Endothelial cell of umbilical vein (primary cell): ENCODE results near the gene GADD45GIP1. TPM values are rescaled to one million over a fixed set of nuclear protein-coding genes. Genes with fewer than 3 reads are reported as not detected.
A peak's percentile ranks its signal among the peaks of the same experiment; 100 is the strongest.
"Not testable (repeated sequence)": the region's sequence is repeated elsewhere in the genome, so short reads cannot be mapped to it uniquely, and the experiment has no call there.

Experiments used
- BruUV-seq: library from RNA; stranded (reverse); fragments of 400-500 nt; replicated peaks from 2 replicates; lab custom pipeline; 2021; lab: Mats Ljungman, UMichigan
- CTCF ChIA-PET: fragments of 300-600, 350-600 bp; sonication (Branson Sonifier 250); formaldehyde crosslinking; loops from one replicate; lab custom pipeline; 2021; ENCODE audit warnings: antibody characterized with exemption, inconsistent platforms; lab: Charles Lee
- POLR2A ChIA-PET: fragments of 300-600, 350-600 bp; sonication (Branson Sonifier 250); formaldehyde crosslinking; loops from one replicate; lab custom pipeline; 2021; ENCODE audit warnings: antibody characterized with exemption, inconsistent platforms; lab: Charles Lee
- DNase-seq: peaks from one replicate; pipeline ENCODE4 v3.0.0-alpha.2; 2011; ENCODE audit warnings: low read depth, low spot score
- FAIRE-seq: peaks from 2 replicates; lab custom pipeline; 2011; peaks lifted over from hg19 to GRCh38; lab: Jason Lieb, UNC
- H2AFZ ChIP-seq: 2 replicates; pipeline ENCODE4 v1.6.0; 2012; ENCODE audit warnings: low read depth, low read length, control low read depth, inconsistent platforms
- H3K27ac ChIP-seq: 2 replicates; pipeline ENCODE4 v1.5.1; 2011; ENCODE audit warnings: low read depth, mild to moderate bottlenecking, control low read depth, low read length, moderate library complexity; ENCODE audit not compliant: insufficient read depth
- H3K27me3 ChIP-seq, 2 experiments: 2 replicates each; pipeline versions ENCODE4 v1.6.0 to v1.6.1; 2011; ENCODE audit warnings: low read length in 2 of 2, mixed read lengths in 1 of 2; ENCODE audit not compliant: control insufficient read depth in 2 of 2, insufficient read depth in 2 of 2
- H3K36me3 ChIP-seq, 2 experiments: 2 replicates in 1 of 2; 3 replicates in 1 of 2; pipeline ENCODE4 v1.5.1; 2011; ENCODE audit warnings: low read length in 2 of 2, mild to moderate bottlenecking in 1 of 2, moderate library complexity in 1 of 2; ENCODE audit not compliant: control insufficient read depth in 2 of 2, insufficient read depth in 2 of 2; ENCODE audit errors: extremely low read depth in 1 of 2
- H3K4me1 ChIP-seq: 3 replicates; pipeline ENCODE4 v1.5.1; 2011; ENCODE audit warnings: mild to moderate bottlenecking, low read length; ENCODE audit not compliant: control insufficient read depth, insufficient read depth; ENCODE audit errors: extremely low read depth
- H3K4me2 ChIP-seq: 2 replicates; pipeline ENCODE4 v1.6.1; 2011; ENCODE audit warnings: low read length, control low read depth, mixed read lengths; ENCODE audit not compliant: insufficient read depth
- H3K4me3 ChIP-seq, 3 experiments: fragments of 200-600 bp in 1 of 3; sonication (generic), shearing (Covaris generic) in 1 of 3; replicated peaks in 1 of 3; 2 replicates each; pipeline ENCODE4 v1.5.1; 2011 to 2016; ENCODE audit warnings: control low read depth in 3 of 3, low read length in 3 of 3, mild to moderate bottlenecking in 2 of 3, inconsistent platforms in 1 of 3, low read depth in 1 of 3, moderate library complexity in 1 of 3; ENCODE audit not compliant: insufficient read depth in 1 of 3
- H3K79me2 ChIP-seq: 2 replicates; pipeline ENCODE4 v1.6.0; 2012; ENCODE audit warnings: low read length, inconsistent platforms; ENCODE audit not compliant: control insufficient read depth, insufficient read depth
- H3K9ac ChIP-seq: replicated peaks from 2 replicates; pipeline ENCODE3; 2011; ENCODE audit warnings: low read length, control low read depth; ENCODE audit not compliant: insufficient read depth; ENCODE audit errors: extremely low read depth
- H3K9me1 ChIP-seq: replicated peaks from 3 replicates; pipeline ENCODE4 v1.6.0; 2011; ENCODE audit warnings: mild to moderate bottlenecking, low read length; ENCODE audit not compliant: control insufficient read depth, insufficient read depth; ENCODE audit errors: extremely low read depth
- H3K9me3 ChIP-seq: replicated peaks from 2 replicates; pipeline ENCODE4 v1.5.1; 2012; ENCODE audit warnings: low read length, inconsistent platforms; ENCODE audit not compliant: control insufficient read depth, insufficient read depth
- H4K20me1 ChIP-seq: replicated peaks from 2 replicates; pipeline ENCODE3; 2011; ENCODE audit warnings: mild to moderate bottlenecking, low read length; ENCODE audit not compliant: control insufficient read depth, insufficient read depth; ENCODE audit errors: extremely low read depth
- FOS ChIP-seq: IDR thresholded peaks from 2 replicates; pipeline ENCODE4 v1.6.1; 2011; ENCODE audit warnings: mild to moderate bottlenecking, low read length, moderate library complexity, borderline replicate concordance; ENCODE audit not compliant: insufficient read depth
- GATA2 ChIP-seq: IDR thresholded peaks from 2 replicates; pipeline ENCODE4 v1.7.0; 2011; ENCODE audit warnings: low read depth, mild to moderate bottlenecking, moderate library complexity, mixed read lengths, low read length; ENCODE audit not compliant: insufficient read length, insufficient read depth
- JUN ChIP-seq: IDR thresholded peaks from 2 replicates; pipeline ENCODE4 v1.6.1; 2011; ENCODE audit warnings: borderline replicate concordance, low read depth; ENCODE audit not compliant: insufficient read length, insufficient read depth
- MAX ChIP-seq: IDR thresholded peaks from 2 replicates; pipeline ENCODE4 v1.6.1; 2011; ENCODE audit not compliant: insufficient read depth, insufficient read length
- MYC ChIP-seq: IDR thresholded peaks from one replicate; pipeline ENCODE4 v1.6.1; 2011; ENCODE audit warnings: mild to moderate bottlenecking, low read depth, low read length
- POLR2AphosphoS5 ChIP-seq: IDR thresholded peaks from 2 replicates; pipeline ENCODE4 v1.6.1; 2012; ENCODE audit warnings: low read depth, mild to moderate bottlenecking, control low read depth, low read length, moderate library complexity; ENCODE audit not compliant: insufficient read depth
- dilution Hi-C: fragments of 300-500 bp; cut with MboI; formaldehyde crosslinking; loops from one replicate; pipeline ENCODE4 v1.15.0; 2019; ENCODE audit warnings: low sequenced_read_pairs; ENCODE audit not compliant: extremely low pct_ligation_motif_present
- intact Hi-C: fragments of 100-400 bp; cut with micrococcal nuclease; formaldehyde crosslinking; loops from one replicate; pipeline ENCODE4 v1.10.0; 2022
- polyA plus RNA-seq, 4 experiments: library from polyadenylated mRNA; depleted of rRNA in 3 of 4; stranded (reverse) in 3 of 4; unstranded in 1 of 4; fragments of >200 nt; gene quantifications; 2 replicates each; pipeline versions ENCODE4 v1.2.1 to v1.2.3, GENCODE V29; 2011 to 2012; ENCODE audit warnings: missing spikeins in 1 of 4
- total RNA-seq: library from RNA; stranded (reverse); gene quantifications from 2 replicates; pipeline ENCODE4 v1.2.3, GENCODE V29; 2021

Gene GADD45GIP1
- total and polyA plus RNA-seq, 2 donors (not counting 3 experiments of a cell fraction or from before 2014, with no cell fraction given): 32.8 to 38.3 TPM

GRCh38 chr19:12953138-12953798 lies 3.8 kb downstream of the GADD45GIP1 start:
- TF ChIP-seq GATA2: no peak
- TF ChIP-seq POLR2AphosphoS5: peak; percentile 58
- Histone ChIP-seq H3K9me1 (no peaks in the 10 kb centered on the region), H3K4me2 (peak overlapping the region; percentile 49), H3K9me3 (no peaks in the 10 kb centered on the region), H3K79me2 (peaks cover 49% of the 10 kb centered on the region), H3K27me3 (no peaks in the 10 kb centered on the region), H2AFZ (no peak overlapping the region), H3K4me1 (peaks cover 38% of the 10 kb centered on the region), H3K27ac (peak overlapping the region; percentile 97), H3K36me3 (peaks cover 16 to 30% of the 10 kb centered on the region in 2 experiments), H3K9ac (peak overlapping the region; percentile 71), H4K20me1 (no peaks in the 10 kb centered on the region), H3K4me3 (no peak overlapping the region)
- ChIA-PET CTCF (interaction anchor here (0.9 to 1.9 kb wide), 4 partner anchors 12 to 141 kb away, joined by 3 to 17 read pairs (median 5); no protein-coding TSS in a partner anchor), POLR2A (interaction anchor here (0.6 kb wide), 1 partner anchor 10 kb away, joined by 4 read pairs; no protein-coding TSS in a partner anchor)
- dilution Hi-C loops: no loop called here
- intact Hi-C loops: loop anchor here (1.0 kb wide), 1 partner anchor 8 kb away; the partner anchor contains the start of gene RAD23A
- FAIRE-seq (no peak), DNase-seq (no peak)
- BruUV-seq: TSS peak; percentile 42

GRCh38 chr19:12952488-12953137 lies 4.4 kb downstream of the GADD45GIP1 start:
- H3K4me1 ChIP-seq: peaks cover 38% of the 10 kb centered on the region
- no TSS peak for BruUV-seq
- H3K9ac ChIP-seq: peak overlapping the region; percentile 71
- no peak overlapping the region for H3K4me3 ChIP-seq
- peak overlapping the region; percentile 97 for H3K27ac ChIP-seq
- no peaks in the 10 kb centered on the region for H3K9me1 ChIP-seq
- H4K20me1 ChIP-seq: no peaks in the 10 kb centered on the region
- H3K9me3 ChIP-seq: no peaks in the 10 kb centered on the region
- dilution Hi-C loops: no loop called here
- FAIRE-seq: peak; percentile 90
- TF ChIP-seq JUN (peak; percentile 43), MYC (no peak), MAX (no peak), FOS (peak; percentile 63)
- POLR2A ChIA-PET: interaction anchor here (0.6 kb wide), 1 partner anchor 11 kb away, joined by 4 read pairs; no protein-coding TSS in a partner anchor
- peak overlapping the region; percentile 49 for H3K4me2 ChIP-seq
- CTCF ChIA-PET: interaction anchor here (0.9 to 1.9 kb wide), 4 partner anchors 13 to 141 kb away, joined by 3 to 17 read pairs (median 5); no protein-coding TSS in a partner anchor
- peaks cover 18 to 36% of the 10 kb centered on the region in 2 experiments for H3K36me3 ChIP-seq
- DNase-seq: peak; percentile 86
- H3K27me3 ChIP-seq: no peaks in the 10 kb centered on the region
- H3K79me2 ChIP-seq: peaks cover 54% of the 10 kb centered on the region
- H2AFZ ChIP-seq: no peak overlapping the region
- intact Hi-C loops: loop anchor here (1.0 kb wide), 1 partner anchor 7 kb away; the partner anchor contains the start of gene RAD23A

GRCh38 chr19:12952050-12952449 lies 5.0 kb downstream of the GADD45GIP1 start:
- H2AFZ ChIP-seq, intact Hi-C loops, dilution Hi-C loops, FAIRE-seq, H3K9me1 ChIP-seq, POLR2A ChIA-PET, H3K9ac ChIP-seq, H4K20me1 ChIP-seq, H3K4me3 ChIP-seq, H3K4me2 ChIP-seq, DNase-seq, BruUV-seq, H3K9me3 ChIP-seq, H3K27me3 ChIP-seq: not testable (repeated sequence)
- peak overlapping the region; percentile 97 for H3K27ac ChIP-seq
- peaks cover 18 to 38% of the 10 kb centered on the region in 2 experiments for H3K36me3 ChIP-seq
- H3K79me2 ChIP-seq: peaks cover 55% of the 10 kb centered on the region
- CTCF ChIA-PET: interaction anchor here (1.5 to 1.9 kb wide), 2 partner anchors 13 to 142 kb away, joined by 5 to 17 read pairs; no protein-coding TSS in a partner anchor
- peaks cover 42% of the 10 kb centered on the region for H3K4me1 ChIP-seq
